C4-2B (cell line): ENCODE measurements around the gene TAF3.

Experiments
- H3K27ac ChIP-seq: fragments of 450-650 bp; 2 replicates; pipeline ENCODE4 v1.5.1; 2017
- CTCF ChIP-seq: fragments of 450-650 bp; conservative IDR thresholded peaks from 2 replicates; pipeline ENCODE4 v1.5.1; 2017; ENCODE audit warnings: mild to moderate bottlenecking
- ZFX ChIP-seq: fragments of 450-650 bp; IDR thresholded peaks from 2 replicates; pipeline ENCODE4 v1.6.1; 2017

The TAF3 gene

GRCh38 chr10:8043569-8044306 is 225.4 kb downstream of the TAF3 start:
- TF ChIP-seq ZFX (no peak), CTCF (no peak)
- no peak overlapping the region for H3K27ac ChIP-seq

- H3K27ac ChIP-seq: no peak overlapping the region
- TF ChIP-seq ZFX: no peak
- no peak for TF ChIP-seq CTCF
Observed at GRCh38 chr10:8044331-8044907, 226.1 kb downstream of the TAF3 start.

DNA sequence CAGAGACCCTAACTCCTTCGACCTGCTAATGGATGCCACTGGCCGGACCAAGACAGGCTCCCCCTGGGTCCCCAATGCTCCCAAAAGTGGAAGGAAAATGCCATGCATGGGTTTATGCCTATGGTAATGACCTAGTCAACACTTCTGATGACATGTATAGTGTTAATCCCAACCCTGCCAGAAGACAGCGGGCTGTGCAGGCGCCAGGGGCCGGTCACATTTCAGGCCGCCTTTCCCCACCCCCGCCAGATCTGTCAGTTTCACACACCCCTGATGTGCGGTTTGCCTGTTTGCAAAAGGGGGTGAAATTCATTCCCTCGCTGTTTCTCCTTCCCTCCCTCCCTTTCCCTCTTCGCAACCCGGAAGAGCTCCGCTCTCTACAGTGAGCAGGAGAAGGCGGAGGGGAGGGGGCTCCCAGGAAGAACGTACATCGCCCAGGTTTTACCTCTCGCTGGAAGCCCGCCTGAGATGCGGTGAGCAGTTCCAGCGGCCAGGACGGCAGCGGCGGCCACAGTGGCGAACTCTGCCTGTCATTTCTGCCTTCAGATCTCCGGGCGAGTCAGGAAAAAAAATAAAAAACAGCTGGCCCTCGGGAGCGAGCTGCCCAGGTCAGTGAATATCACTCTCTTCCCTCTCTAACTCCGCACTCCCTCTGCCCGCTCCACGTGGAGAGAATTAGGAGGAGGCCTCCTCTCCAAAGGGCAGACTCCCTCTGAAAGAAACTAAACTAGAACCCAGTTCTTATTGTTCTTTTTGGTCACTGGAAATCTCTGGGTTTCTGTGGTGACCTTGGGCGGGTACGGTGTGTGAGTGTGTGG is 226.8 kb downstream of the TAF3 start:
- no peak overlapping the region for H3K27ac ChIP-seq

GRCh38 chr10:8045726-8046494 is 227.6 kb downstream of the TAF3 start:
- no peak overlapping the region for H3K27ac ChIP-seq
- TF ChIP-seq CTCF (no peak), ZFX (no peak)

More for the DNA sequence above, 226.8 kb downstream of the TAF3 start:
- TF ChIP-seq CTCF (no peak), ZFX (no peak)

DNA sequence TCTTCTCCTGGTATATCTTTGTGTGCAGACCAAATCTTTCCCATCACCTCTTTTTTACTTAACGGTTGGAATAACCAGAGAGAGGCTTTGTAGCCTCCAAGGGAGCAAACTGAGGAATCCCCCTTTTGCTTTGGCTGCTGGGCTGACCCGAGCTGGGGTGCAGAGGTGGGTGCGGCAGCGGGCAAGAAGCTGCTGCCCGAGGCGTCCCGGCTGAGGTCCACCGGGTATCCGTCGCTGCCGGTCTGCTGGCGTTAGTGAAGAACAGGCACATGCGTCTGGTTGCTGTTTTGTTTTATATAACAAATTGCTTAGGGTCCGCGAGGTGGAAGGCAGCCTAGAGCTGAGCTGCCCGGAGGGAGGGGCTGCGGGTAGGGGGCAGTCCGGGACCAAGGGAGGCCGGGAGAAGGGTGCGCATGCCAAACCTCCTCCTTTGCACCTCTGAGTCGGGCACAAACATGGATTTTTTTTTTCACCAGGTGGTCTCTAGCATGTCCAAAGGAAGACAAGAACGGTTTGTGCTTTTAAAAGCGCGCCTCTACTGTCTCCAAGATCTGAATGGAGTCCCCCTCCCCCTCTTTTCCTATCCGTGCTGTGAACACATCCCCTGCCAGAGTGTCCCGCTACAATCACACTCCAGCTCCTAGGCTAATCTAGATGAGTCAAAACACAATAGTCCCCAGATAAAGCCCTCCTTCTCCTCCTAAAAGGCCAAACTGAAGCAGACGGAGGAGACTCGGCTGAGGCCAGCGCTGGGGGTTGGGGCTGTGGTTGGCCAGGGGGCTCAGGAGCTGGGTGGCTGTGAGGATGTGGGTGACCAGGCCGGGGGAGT is 229.4 kb downstream of the TAF3 start:
- TF ChIP-seq CTCF (no peak), ZFX (no peak)
- H3K27ac ChIP-seq: no peak overlapping the region

GRCh38 chr10:8048281-8049008 is 230.1 kb downstream of the TAF3 start:
- no peak overlapping the region for H3K27ac ChIP-seq
- TF ChIP-seq ZFX (no peak), CTCF (no peak)
